ENCODE results near the gene NKD1. TPM values are rescaled to one million over a fixed set of nuclear protein-coding genes. Genes with fewer than 3 reads are reported as not detected.
A peak's percentile ranks its signal among the peaks of the same experiment; 100 is the strongest.
"Not testable (repeated sequence)": the region's sequence is repeated elsewhere in the genome, so short reads cannot be mapped to it uniquely, and the experiment has no call there.

Gene NKD1, protein sequence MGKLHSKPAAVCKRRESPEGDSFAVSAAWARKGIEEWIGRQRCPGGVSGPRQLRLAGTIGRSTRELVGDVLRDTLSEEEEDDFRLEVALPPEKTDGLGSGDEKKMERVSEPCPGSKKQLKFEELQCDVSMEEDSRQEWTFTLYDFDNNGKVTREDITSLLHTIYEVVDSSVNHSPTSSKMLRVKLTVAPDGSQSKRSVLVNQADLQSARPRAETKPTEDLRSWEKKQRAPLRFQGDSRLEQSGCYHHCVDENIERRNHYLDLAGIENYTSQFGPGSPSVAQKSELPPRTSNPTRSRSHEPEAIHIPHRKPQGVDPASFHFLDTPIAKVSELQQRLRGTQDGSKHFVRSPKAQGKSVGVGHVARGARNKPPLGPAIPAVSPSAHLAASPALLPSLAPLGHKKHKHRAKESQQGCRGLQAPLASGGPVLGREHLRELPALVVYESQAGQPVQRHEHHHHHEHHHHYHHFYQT
- total RNA-seq (2014; rRNA removed; shearing (Covaris generic)), result 13.6 and 14.2 TPM in 2 replicates

DNA sequence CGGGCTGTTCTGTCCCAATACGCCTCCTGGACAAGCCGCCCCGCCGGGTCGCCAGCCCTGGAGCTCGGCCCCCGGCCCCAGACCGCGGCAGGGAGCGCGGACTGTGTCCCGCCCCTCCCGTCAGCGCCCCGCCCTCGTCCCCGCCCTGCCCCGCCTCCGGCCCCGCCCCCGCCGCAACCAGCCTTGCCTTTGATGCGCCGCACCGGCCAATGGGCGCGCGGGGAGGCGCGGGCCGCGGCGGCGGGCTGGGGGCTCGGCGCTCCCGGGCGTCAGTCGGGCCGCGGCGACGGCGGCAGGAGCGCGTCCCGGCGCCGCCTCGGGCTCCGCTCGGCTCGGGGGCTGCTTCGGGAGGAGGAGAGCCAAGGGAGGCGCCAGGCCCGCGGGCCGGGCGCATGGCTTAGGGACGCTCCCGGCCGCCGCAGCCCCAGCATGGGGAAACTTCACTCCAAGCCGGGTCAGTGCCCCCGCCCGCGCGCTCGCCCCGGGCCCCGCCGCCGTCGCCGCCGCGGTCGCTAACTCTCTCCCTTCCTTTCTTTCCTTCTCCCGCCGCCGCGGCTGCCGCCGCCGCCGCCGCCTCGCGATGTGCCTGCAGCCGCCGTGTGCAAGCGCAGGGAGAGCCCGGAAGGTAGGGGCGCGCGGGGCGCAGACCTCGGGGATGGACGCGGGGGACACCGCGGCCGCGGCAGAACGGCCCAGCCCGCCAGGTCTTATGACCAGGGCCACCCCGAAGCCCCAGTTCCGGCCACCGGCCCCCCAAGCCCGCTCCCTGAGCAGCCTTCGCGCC, at the start of gene NKD1:
TSS of gene NKD1 (plus strand) at position 272 of the 784 bp plus-strand sequence. CDS start at position 430, 158 bp downstream.
- peak; percentile 69 for DNase-seq (ENCODE audit: low read depth)

DNA sequence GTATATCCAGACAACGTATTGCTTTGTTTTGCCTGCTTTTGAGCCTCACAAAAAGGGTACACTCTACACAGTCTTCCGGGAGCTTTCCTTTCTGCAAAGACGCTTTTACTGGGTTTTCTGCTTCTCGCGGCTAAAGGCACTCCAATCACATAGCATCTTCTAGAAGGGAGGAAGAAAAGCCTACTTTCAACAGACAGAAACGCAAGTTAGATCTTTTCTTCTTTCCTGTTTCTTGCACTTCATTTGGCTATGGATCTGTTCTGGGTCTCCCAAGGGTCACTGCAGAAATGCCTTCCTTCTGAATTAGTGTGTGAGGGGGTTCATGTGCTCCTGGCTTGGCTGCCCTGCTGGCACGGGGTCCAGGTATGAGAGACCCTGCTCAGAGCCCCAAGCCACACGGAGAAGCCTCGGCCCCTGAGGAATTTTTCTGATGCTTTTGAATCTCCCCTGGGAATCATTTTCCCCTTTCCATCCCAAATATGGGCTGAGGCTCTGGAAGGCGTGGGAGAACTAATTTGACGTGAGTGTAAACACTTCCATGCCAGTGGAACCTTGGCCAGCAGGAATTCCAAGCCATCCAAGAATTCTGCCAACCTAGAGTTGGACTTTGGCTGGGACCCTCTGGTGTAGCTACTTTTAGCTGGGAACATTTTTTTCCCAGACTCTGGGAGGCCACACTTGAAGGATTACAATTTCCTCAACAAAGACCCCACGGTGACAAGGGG, 49.6 kb upstream of the NKD1 start:
- DNase-seq (ENCODE audit: low read depth), result peak; percentile 13

DNA sequence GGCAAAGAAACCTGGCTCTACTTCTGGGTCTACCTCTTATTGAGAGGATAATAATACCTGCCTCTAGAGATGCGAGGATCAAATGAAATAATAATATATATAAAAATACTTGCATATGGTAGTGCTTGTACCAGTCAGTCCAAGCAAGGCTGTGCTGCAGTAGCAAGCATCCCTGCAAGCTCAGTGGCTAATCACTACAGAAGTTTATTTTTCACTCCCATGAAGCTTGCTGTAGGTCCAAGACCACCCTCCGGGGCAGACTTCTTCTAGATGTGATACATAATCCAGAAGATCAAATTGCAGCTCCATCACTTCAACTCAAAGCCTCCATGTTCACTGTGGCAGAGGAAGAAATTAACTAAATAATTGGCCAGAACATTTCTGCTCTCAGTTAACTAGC, 48.9 kb upstream of the NKD1 start:
- DNase-seq (ENCODE audit: low read depth), result no peak

DNA sequence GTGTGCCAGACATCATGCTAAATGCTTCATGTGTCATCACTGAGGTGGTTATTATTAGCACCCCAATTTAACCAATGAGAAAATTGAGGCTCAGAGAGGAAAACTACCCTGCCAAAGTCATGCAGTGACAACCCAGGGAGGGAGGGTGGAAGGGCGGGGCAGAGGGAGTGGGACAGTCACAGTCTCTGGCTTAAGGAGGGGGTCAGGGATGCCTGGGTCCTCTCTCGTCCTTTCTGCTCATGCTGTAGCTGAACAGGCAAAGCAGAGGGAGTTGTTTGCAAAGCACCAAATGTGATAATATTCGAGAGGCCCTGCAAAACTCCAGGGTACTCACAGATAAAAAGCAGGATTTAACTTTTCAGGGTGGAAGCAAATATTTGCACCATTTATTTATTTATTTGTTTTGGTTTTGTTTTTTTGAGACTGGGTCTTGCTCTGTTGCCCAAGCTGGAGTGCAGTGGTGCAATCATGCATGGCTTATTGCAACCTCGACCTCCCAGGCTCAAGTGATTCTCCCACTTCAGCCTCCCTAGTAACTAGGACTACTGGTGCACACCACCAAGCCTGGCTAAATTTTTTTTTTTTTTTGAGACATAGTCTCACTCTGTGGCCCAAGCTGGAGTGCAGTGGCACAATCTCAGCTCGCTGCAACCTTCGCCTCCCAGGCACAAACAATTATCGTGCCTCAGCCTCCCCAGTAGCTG, 47.9 kb upstream of the NKD1 start:
- DNase-seq (ENCODE audit: low read depth), result no peak

DNA sequence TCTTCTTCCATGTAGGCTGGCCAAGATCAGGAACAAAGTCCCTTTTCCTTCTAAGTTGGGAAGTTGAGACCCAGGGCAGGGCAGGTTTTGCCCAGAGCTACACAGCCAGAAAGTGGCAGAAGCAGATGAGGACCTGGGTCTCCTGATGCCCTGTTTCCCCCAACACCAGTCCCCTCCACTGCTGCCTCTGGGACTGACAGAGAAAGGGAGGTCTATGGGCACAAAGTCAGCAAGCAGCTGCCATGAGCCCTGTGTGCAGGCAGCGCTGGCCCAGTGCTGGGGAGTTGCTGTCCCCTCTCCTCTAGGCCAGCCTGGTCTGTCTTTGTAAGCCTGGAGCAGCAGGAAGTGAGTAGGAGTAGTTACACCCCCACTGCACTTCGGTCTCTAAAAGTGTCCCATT, 46.9 kb upstream of the NKD1 start:
- DNase-seq (ENCODE audit: low read depth), result no peak

DNA sequence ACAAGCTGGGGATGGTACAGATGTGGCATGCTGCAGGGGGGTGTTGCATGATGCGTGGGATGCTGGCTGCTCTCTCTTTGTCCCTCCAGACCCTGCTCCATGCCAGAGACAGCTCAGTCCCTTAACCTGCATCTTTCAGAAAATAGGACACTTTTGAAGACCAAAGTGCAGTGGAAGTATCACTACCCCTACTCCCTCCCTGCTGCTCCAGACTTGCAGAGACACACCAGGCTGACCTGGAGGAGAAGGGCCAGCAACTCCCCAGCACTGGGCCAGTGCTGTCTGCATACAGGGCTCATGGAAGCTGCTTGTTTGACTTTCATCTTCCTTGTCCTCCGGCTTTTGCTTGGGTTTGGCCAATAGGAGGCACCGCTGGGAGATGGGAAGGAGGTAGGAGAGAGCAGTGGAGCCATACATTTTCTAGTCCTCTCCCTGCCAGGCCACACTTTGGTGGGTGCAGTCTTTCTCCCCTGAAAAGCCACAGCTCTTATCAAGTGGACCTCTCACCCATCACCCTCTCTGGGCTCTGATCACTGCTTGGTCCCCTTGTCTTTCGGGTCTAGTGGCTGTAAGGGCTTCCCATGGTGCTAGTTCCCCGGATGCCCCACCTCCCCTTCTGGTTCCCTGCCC, 46.1 kb upstream of the NKD1 start:
- DNase-seq (ENCODE audit: low read depth), result no peak

DNA sequence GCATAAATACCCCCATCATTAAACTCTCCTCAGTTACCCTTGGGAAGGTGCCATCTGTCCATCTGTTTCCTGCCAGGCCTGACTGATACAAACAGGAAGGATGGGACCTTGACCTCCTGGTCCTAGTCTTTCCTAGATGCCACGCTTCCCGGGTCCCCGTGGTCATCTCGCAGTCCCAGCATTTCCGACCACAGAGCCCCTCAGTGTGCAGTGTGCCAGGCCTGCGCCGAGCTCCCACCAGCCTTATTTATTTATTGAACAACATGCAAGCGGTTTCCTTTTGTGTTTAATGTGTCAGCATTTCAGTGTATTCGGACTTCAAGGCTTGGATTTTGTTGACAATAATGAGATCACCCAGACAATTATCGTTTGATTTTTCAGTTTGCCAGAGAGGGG, 45.6 kb upstream of the NKD1 start:
- DNase-seq (ENCODE audit: low read depth), result no peak

DNA sequence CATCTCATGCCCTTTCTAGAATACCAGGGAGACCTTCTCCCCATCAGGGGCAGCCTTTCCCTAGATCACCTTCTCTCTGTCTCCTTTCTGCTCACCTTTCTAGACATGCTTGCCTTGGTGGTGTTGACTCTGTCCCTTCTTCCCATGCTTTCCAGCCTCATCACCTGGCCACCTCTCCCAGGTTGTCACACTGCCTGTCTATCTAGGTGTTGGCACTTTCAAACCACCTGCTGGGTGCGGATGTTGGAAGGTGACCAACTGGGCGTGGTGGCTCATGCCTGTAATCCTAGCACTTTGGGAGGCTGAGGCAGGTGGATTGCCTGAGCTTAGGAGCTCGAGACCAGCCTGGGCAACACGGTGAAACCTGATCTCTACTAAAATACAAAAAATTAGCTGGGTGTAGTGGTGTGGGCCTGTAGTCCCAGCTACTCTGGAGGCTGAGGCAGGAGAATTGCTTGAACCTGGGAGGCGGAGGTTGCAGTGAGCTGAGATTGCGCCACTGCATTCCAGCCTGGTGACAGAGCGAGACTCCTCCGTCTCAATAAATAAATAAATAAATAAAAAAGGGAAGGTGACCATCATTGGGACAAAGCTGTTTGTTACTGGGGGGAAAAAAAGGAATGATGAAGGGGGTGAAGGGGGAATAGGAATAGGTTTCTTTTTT, 44.2 kb upstream of the NKD1 start:
- DNase-seq (ENCODE audit: low read depth), result not testable (repeated sequence)

DNA sequence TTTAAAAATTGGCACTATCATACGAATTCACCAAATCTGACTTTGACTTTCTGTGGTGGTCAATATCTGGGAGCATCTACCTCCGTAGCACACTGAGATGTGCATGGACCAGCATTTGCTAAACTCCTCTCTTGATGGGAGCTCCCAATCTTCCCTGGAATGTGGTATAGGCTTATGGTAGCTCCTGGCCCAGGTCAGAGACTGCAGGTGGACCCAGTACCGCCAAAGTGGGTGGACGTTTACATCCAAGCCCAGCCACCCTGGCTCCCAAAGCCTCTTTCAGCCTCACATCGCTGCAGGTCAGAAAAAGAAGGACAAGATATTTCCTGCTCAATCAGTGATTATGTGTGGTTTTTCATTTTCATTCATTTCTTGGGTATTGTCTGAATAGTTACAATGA, 43.1 kb upstream of the NKD1 start:
- no peak for DNase-seq (ENCODE audit: low read depth)

DNA sequence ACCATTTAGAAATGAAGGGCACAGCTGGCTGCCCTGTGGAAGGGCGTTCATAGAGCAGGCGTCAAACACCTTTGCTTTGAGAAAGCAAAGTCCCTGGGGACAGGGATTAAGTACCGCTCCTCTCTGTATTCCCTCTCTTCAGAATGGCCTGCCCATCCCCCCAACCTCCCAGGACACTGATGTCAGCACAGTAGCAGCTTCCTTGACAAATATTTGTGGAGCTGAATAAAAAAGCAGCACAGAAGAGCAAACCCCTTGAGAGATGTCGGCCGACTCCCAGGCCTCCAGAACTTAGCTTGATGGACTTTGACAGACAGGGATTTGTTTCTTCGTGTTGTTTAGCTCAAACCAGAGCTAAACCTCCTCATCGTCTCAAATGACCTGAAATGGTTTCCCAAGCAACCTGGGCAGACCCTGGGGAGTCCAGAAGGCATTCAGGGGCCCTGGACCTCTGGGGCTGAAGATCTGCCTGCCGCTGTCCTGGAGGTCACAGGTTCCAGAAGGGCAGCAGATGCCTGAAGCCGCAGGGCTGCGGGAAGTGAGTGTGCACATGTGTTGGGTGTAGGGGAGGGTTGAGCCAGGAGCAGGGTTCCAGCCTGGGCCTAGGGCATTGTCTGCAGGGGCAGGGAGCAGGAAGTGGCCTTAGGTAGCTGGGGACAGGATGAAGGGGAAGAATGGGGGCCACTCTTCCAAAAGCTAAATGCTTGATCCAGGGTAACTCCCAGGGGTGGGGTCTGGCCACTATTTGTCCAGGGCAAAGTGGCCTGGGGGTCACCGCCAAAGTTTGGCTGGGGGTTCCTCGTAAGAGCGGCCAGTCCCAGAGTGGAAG, 42.3 kb upstream of the NKD1 start:
- peak; percentile 14 for DNase-seq (ENCODE audit: low read depth)

DNA sequence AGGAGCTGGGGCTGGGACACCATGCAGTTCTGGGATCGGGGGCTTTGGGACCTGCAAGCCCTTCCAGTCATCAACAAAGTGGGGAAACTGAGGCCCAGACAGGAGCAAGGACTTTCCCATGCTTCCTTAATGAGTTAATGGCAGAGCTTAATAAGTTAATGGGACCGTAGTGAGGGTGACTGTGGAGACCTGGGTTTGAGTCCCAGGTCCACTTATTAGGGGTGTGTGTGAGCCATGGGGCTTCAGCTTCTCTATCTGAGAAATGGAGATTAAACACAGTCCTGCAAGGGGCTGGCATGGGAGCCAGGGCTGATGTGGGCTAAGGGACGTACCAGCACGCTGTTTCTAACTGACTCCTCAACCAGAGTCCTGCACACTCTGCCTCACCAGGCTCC, 41.7 kb upstream of the NKD1 start:
- DNase-seq (ENCODE audit: low read depth), result no peak

DNA sequence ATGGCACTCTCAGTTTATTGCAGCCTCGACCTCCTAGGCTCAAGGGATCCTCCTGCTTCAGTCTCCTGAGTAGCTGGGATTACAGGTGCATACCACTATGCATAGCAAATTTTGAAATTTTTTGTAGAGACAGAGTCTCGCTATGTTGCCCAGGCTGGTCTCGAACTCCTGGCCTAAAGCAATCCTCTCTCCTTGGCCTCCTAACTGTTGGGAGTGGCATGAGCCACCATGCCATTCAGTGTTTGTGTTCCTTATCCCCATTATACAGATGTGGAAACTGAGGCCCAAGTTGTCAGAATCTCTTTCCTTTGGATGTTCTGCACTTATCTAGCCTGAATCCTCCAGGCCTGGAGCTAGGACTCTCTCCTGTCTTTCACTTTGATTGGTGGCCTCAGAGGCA, 40.8 kb upstream of the NKD1 start:
- no peak for DNase-seq (ENCODE audit: low read depth)

DNA sequence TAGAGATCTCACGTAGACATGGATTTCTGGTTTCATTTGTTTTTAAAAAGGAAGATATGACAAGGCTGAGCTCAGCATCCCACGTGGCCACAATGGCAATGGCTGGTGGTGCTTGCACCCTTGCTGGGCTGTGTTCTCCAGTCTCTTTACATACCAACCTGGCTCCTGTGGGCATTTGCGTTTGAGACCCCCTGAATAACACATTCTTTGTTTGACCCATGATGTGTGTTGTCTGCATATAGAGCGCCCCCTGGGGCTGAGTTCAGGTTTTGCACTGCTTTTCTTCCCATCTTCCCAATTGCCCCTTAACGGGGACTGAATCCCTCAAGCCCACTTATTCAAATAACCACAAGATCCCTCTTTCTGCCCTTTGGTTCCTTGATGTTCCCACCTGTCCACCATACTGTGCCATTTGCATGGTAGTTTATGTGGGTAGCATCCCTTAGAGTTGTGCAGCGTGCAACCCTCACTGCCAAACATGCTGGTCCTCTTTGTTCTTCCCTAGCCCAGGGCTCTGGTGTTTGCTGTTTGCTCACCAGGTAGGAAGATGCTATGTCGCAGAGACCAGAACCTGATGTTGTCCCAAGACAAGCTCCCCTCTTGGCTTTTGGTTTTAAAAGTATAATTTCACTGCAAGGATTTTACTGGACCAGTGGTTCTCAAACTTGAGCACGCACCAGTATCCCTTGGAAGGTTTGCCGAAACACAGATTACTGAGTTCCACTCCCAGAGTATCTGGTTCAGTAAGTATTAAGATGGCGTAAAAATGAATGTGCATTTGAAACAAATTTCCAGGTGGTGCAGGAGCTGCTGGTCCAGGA, 38.5 kb upstream of the NKD1 start:
- peak; percentile 28 for DNase-seq (ENCODE audit: low read depth)

DNA sequence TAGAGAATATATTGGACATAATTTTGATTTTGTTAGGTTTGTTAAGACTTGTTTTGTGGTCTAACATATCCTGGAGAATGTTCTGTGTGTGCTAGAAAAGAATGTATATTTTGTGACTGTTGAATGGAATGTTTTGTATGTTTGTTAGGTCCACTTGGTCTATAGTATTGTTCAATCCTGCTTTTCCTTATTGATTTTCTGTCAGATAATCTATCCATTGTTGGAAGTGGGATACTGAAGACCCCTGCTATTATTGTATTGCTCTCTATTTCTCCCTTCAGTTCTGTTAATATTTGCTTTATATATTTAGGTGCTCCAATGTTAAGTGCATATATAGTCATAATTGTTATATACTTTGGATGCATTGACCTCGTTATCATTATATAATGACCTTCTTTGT, 33.0 kb upstream of the NKD1 start:
- DNase-seq (ENCODE audit: low read depth), result no peak

DNA sequence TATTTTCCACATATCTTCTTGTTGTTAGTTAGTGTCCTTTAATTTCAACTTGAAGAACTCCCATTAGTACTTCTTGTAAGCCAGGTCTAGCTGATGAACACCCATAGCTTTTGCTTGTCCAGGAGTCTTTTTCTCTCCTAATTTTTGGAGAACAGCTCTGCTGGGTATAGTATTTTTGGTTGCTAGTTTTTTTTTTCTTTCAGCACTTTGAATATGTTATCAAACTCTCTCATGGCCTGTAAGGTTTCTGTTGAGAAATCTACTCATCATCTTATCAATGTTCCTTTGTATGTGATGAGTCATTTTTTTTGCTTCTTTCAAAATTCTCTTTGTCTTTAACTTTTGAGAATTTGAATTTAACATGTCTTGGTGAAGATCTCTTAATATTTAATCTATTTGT, 31.8 kb upstream of the NKD1 start:
- DNase-seq (ENCODE audit: low read depth), result no peak

DNA sequence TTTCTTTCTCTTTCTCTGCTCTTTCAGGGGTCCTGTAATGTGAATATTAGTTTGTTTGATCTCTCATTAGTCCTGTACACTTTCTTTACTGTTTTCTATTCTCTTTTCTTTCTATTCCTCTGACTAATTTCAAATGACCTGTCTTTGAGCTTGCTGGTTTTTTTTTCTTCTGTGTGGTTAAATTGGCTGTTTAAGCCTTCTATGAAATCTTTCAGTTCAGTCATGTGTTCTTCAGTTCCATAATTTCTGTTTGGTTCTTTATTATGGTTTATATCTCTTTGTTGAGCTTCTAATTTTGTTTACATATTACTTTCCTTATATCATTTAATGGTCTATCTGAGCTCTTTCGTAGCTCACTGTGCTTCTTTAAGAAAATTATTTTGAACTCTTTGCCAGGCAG, 31.3 kb upstream of the NKD1 start:
- no peak for DNase-seq (ENCODE audit: low read depth)

DNA sequence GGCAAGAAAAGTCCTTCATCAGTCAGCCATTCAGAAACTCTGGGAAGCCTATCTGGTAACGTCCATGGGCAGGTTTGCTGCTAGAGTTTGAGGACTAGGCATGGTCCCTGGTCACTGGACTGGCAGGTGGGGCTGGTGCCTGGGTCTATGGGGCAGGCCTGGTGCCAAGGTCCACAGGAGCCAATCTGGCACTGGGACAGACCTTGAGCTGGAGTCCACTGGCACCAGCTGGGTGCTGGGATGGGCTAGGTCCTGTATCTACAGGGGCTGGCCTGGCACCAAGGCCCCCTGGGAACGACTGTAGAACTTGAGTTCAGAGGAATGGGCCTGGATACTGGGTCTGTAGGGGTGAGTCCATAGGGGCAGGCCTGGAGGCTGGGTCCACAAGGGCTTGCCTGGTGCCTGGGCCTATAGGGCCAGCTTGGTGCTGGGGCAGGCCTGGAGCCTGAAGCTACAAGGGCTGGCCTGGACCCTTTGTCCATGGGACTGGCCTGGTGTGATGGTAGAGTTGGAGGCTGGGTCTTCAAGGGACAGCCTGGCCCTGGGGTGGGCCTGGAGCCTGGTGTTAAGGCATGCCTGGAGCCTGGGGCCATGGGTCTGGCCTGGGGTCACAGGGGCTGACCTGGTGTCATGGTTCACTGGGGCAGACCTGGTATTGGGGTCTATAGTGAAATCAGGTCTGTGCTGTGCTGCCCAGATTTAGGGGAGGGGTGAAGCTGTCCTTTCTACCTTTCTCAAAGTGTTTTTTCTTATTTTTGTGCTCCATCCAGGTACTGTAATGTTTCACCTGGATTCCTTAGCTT, 30.5 kb upstream of the NKD1 start:
- DNase-seq (ENCODE audit: low read depth), result no peak

DNA sequence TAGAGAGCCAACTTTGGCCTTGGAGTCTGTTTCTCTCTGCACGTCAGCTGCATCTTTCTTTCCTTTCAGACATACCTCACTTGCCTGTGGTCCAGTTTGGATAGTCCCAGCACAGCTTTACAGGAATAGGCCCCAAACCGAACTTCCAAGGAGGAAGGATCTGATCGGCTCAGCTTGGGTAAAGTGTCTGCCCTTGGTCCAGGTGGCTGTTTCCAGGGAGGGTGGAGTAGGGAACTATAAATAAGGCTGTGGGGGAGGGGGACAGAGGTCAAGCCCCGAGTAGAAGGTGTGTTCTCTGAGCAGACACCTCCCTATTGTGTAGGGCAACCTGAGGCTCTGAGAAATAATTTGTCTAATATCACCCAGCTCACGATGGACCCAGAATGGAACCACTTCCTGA, 29.2 kb upstream of the NKD1 start:
- no peak for DNase-seq (ENCODE audit: low read depth)

All from RPMI7951 (cell line).